HepG2 (cell line): ENCODE measurements around the gene IL1RAPL1. TPM values are rescaled to one million over a fixed set of nuclear protein-coding genes. Genes with fewer than 3 reads are reported as not detected.

Source experiments
- ATAC-seq: fragments of 200-7000 bp; cut with Tn5 transposase; 3 replicates; pipeline ENCODE4 v1.9.1; 2020; ENCODE audit warnings: mild to moderate bottlenecking, moderate library complexity
- BruUV-seq: library from RNA; stranded (reverse); fragments of 400-500 nt; replicated peaks from 2 replicates; lab custom pipeline; 2021; lab: Mats Ljungman, UMichigan
- CTCF ChIA-PET: fragments of 300-600 bp; formaldehyde crosslinking; extraction: SDS; loops from one replicate; lab custom pipeline; 2021; ENCODE audit warnings: low total read pairs, inconsistent platforms, low intra/inter-chr PET ratio; lab: Yijun Ruan, JAX
- POLR2A ChIA-PET: fragments of 350-600 bp; sonication (Branson Sonifier 250); formaldehyde crosslinking; loops from one replicate; lab custom pipeline; 2020; ENCODE audit warnings: antibody characterized with exemption, inconsistent platforms; lab: Yijun Ruan, JAX
- DNase-seq: peaks from one replicate; pipeline ENCODE4 v3.0.0-alpha.2; 2015; ENCODE audit warnings: low spot score
- FAIRE-seq: peaks from 3 replicates; lab custom pipeline; 2011; peaks lifted over from hg19 to GRCh38; lab: Jason Lieb, UNC
- H2AFZ ChIP-seq: one replicate; pipeline ENCODE4 v1.6.1; 2011; ENCODE audit warnings: low read length, inconsistent platforms
- H3K27ac ChIP-seq: fragments of 300-600 bp; 3 replicates; pipeline ENCODE4 v1.8.0; 2011; ENCODE audit warnings: mixed run types, mild to moderate bottlenecking, mixed read lengths, low read length, inconsistent platforms; ENCODE audit not compliant: insufficient read depth; ENCODE audit errors: extremely low read length
- H3K27me3 ChIP-seq, 2 experiments: fragments of 200-600 bp in 1 of 2; 2 replicates in 1 of 2; 3 replicates in 1 of 2; pipeline versions ENCODE4 v1.6.0 to v1.8.0; 2011; ENCODE audit warnings: low read length in 2 of 2, mild to moderate bottlenecking in 2 of 2, moderate library complexity in 2 of 2, inconsistent platforms in 1 of 2; ENCODE audit not compliant: insufficient read depth in 2 of 2, control insufficient read depth in 1 of 2
- H3K36me3 ChIP-seq, 2 experiments: fragments of 200-600 bp in 1 of 2; replicated peaks in 1 of 2; 2 replicates in 1 of 2; 3 replicates in 1 of 2; pipeline versions ENCODE4 v1.5.1 to v1.8.0; 2011; ENCODE audit warnings: low read length in 2 of 2, inconsistent platforms in 1 of 2; ENCODE audit not compliant: insufficient read depth in 2 of 2, control insufficient read depth in 1 of 2
- H3K4me1 ChIP-seq: 2 replicates; pipeline ENCODE4 v1.5.1; 2012; ENCODE audit warnings: low read length, inconsistent platforms; ENCODE audit not compliant: insufficient read depth
- H3K4me2 ChIP-seq: 2 replicates; pipeline ENCODE4 v1.6.0; 2011; ENCODE audit warnings: low read depth, low read length, inconsistent platforms
- H3K4me3 ChIP-seq, 3 experiments: fragments of 200-600 bp in 1 of 3; sonication (generic), shearing (Covaris generic) in 1 of 3; replicated peaks in 1 of 3; 2 replicates each; pipeline ENCODE4 v1.5.1; 2011 to 2016; ENCODE audit warnings: low read length in 3 of 3, inconsistent platforms in 2 of 3, low read depth in 2 of 3, mild to moderate bottlenecking in 2 of 3, control low read depth in 1 of 3, mixed read lengths in 1 of 3; ENCODE audit not compliant: insufficient read depth in 1 of 3
- H3K79me2 ChIP-seq: one replicate; pipeline ENCODE4 v1.6.1; 2011; ENCODE audit warnings: low read length, inconsistent platforms; ENCODE audit not compliant: insufficient read depth
- H3K9ac ChIP-seq: 2 replicates; pipeline ENCODE4 v1.6.0; 2011; ENCODE audit warnings: mild to moderate bottlenecking, low read depth, low read length, inconsistent platforms; ENCODE audit not compliant: insufficient read depth
- H3K9me3 ChIP-seq: 2 replicates; pipeline ENCODE4 v1.5.1; 2012; ENCODE audit warnings: mild to moderate bottlenecking, low read length
- H4K20me1 ChIP-seq: 2 replicates; pipeline ENCODE4 v1.6.0; 2011; ENCODE audit warnings: inconsistent platforms, mild to moderate bottlenecking, low read length, moderate library complexity; ENCODE audit not compliant: insufficient read depth
- AKAP8 ChIP-seq: sonication (generic); formaldehyde crosslinking; IDR thresholded peaks from 2 replicates; pipeline ENCODE4 v1.5.1; 2020; ENCODE audit warnings: mild to moderate bottlenecking, missing genetic modification reagents
- ATF7-NPFF ChIP-seq: sonication (generic); formaldehyde crosslinking; IDR thresholded peaks from 2 replicates; pipeline ENCODE4 v1.8.1; 2023; ENCODE audit warnings: mild to moderate bottlenecking, low read depth, missing genetic modification reagents, moderate library complexity
- HDAC2 ChIP-seq: sonication (generic); formaldehyde crosslinking; IDR thresholded peaks from 2 replicates; pipeline ENCODE4 v1.4.0; 2020; ENCODE audit warnings: missing genetic modification reagents
- MAF1 ChIP-seq: sonication (generic); formaldehyde crosslinking; IDR thresholded peaks from 2 replicates; pipeline ENCODE4 v1.5.0; 2020; ENCODE audit warnings: missing genetic modification reagents, borderline replicate concordance
- NFIB ChIP-seq: sonication (generic); formaldehyde crosslinking; IDR thresholded peaks from 2 replicates; pipeline ENCODE4 v1.9.0; 2021; ENCODE audit warnings: missing genetic modification reagents, mild to moderate bottlenecking, borderline replicate concordance
- PITX1 ChIP-seq: sonication (generic); formaldehyde crosslinking; IDR thresholded peaks from 2 replicates; pipeline ENCODE4 v1.5.1; 2020; ENCODE audit warnings: mild to moderate bottlenecking, missing genetic modification reagents
- RNF219 ChIP-seq: sonication (generic); formaldehyde crosslinking; IDR thresholded peaks from 2 replicates; pipeline ENCODE4 v1.5.0; 2020; ENCODE audit warnings: mild to moderate bottlenecking, missing genetic modification reagents
- SIX1 ChIP-seq: sonication (generic); formaldehyde crosslinking; IDR thresholded peaks from 2 replicates; pipeline ENCODE4 v1.4.0; 2020; ENCODE audit warnings: missing genetic modification reagents, borderline replicate concordance
- SYNCRIP ChIP-seq: fragments of 200-400 bp; formaldehyde crosslinking; IDR thresholded peaks from 2 replicates; pipeline ENCODE4 v1.6.1; 2018; ENCODE audit warnings: mild to moderate bottlenecking, low read depth, low read length; ENCODE audit not compliant: insufficient read depth
- ZNF12 ChIP-seq: sonication (generic); formaldehyde crosslinking; IDR thresholded peaks from 2 replicates; pipeline ENCODE4 v1.5.0; 2020; ENCODE audit warnings: missing genetic modification reagents
- ZNF235 ChIP-seq: sonication (generic); formaldehyde crosslinking; IDR thresholded peaks from 2 replicates; pipeline ENCODE4 v1.8.1; 2023; ENCODE audit warnings: mild to moderate bottlenecking, missing genetic modification reagents, borderline replicate concordance
- ZNF570 ChIP-seq: sonication (generic); formaldehyde crosslinking; IDR thresholded peaks from 2 replicates; pipeline ENCODE4 v1.4.0; 2020; ENCODE audit warnings: mild to moderate bottlenecking, missing genetic modification reagents, borderline replicate concordance
- ZNF629 ChIP-seq: sonication (generic); formaldehyde crosslinking; conservative IDR thresholded peaks from 2 replicates; pipeline ENCODE4 v1.5.0; 2020; ENCODE audit warnings: missing genetic modification reagents
- ZNF703 ChIP-seq: sonication (generic); formaldehyde crosslinking; IDR thresholded peaks from 2 replicates; pipeline ENCODE4 v1.5.1; 2020; ENCODE audit warnings: missing genetic modification reagents, mild to moderate bottlenecking, moderate library complexity, borderline replicate concordance
- ZZZ3 ChIP-seq: sonication (generic); formaldehyde crosslinking; IDR thresholded peaks from 2 replicates; pipeline ENCODE4 v1.4.0; 2020; ENCODE audit warnings: missing genetic modification reagents, mild to moderate bottlenecking, borderline replicate concordance
- WGBS: methylation state at CpG from one replicate; pipeline ENCODE4 v1.1.6; 2017; ENCODE audit warnings: low lambda C conversion rate; 5-methylcytosine and 5-hydroxymethylcytosine counted together
- in situ Hi-C: cut with HindIII; loops from 2 replicates; pipeline ENCODE4 v1.10.0; 2017; ENCODE audit warnings: low pct_unique_long_range_greater_than_20kb; ENCODE audit not compliant: extremely low pct_ligation_motif_present
- intact Hi-C: fragments of 100-400 bp; cut with micrococcal nuclease; formaldehyde crosslinking; loops from one replicate; pipeline ENCODE4 v1.10.0; 2022; ENCODE audit not compliant: unreplicated experiment
- polyA plus RNA-seq, 8 experiments: library from polyadenylated mRNA; depleted of rRNA in 3 of 8; stranded (reverse) in 7 of 8; unstranded in 1 of 8; fragments of >200 nt; fragmentation: Illumina TruSeq in 4 of 8; extraction: Trizol in 4 of 8; gene quantifications; 2 replicates each; pipeline versions ENCODE4 v1.2.1 to v1.2.3, GENCODE V29; 2011 to 2016; ENCODE audit warnings: low read depth in 4 of 8, missing spikeins in 1 of 8, mixed read lengths in 1 of 8; ENCODE audit not compliant: insufficient read depth in 1 of 8
- total RNA-seq, 5 experiments: library from RNA; depleted of rRNA; stranded (reverse); fragments of >200 nt; fragmentation: Illumina TruSeq; extraction: Trizol; gene quantifications; 2 replicates each; pipeline ENCODE4 v1.2.3, GENCODE V29; 2016; ENCODE audit warnings: low read depth in 1 of 5
- TF ChIP-seq, protein P1 (sequence below): sonication (generic); formaldehyde crosslinking; IDR thresholded peaks from 2 replicates; pipeline ENCODE4 v1.8.0; 2022; ENCODE audit warnings: mild to moderate bottlenecking, missing genetic modification reagents, moderate library complexity

The IL1RAPL1 gene
- total and polyA plus RNA-seq, 2 of the 13 experiments (the other 11 are each of a cell fraction or from before 2014, with no cell fraction given) = 0.04 TPM; not detected in 1

- ChIA-PET POLR2A (no interaction called here), CTCF (no interaction called here)
- in situ Hi-C loops (no loop called here), intact Hi-C loops (no loop called here)
- DNase-seq = no peak
- no peak for FAIRE-seq
- no peak for TF ChIP-seq NFIB
- TF ChIP-seq ZNF629 (CRISPR knock-in tag) = no peak
- no peak for TF ChIP-seq PITX1 (CRISPR knock-in tag)
- no peak for TF ChIP-seq MAF1 (CRISPR knock-in tag)
- TF ChIP-seq ZZZ3 (CRISPR knock-in tag) = no peak
- TF ChIP-seq, protein P1, sequence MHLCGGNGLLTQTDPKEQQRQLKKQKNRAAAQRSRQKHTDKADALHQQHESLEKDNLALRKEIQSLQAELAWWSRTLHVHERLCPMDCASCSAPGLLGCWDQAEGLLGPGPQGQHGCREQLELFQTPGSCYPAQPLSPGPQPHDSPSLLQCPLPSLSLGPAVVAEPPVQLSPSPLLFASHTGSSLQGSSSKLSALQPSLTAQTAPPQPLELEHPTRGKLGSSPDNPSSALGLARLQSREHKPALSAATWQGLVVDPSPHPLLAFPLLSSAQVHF (CRISPR knock-in tag) = no peak
- no peak for TF ChIP-seq AKAP8 (CRISPR knock-in tag)
- Histone ChIP-seq H4K20me1 (no peaks in the 10 kb centered on the region), H2AFZ (no peak overlapping the region), H3K79me2 (no peaks in the 10 kb centered on the region), H3K36me3 (no peaks in the 10 kb centered on the region), H3K27ac (no peak overlapping the region), H3K9ac (no peak overlapping the region), H3K4me3 (no peak overlapping the region), H3K27me3 (no peaks in the 10 kb centered on the region), H3K4me1 (no peaks in the 10 kb centered on the region), H3K4me2 (no peak overlapping the region), H3K9me3 (no peaks in the 10 kb centered on the region)
- BruUV-seq = no TSS peak
- ATAC-seq = no peak
- 0% methylated on average over 3 of the region's 3 CpGs for WGBS
Measured at GRCh38 chrX:29274517-29274916, 687.3 kb downstream of the IL1RAPL1 start.

DNA sequence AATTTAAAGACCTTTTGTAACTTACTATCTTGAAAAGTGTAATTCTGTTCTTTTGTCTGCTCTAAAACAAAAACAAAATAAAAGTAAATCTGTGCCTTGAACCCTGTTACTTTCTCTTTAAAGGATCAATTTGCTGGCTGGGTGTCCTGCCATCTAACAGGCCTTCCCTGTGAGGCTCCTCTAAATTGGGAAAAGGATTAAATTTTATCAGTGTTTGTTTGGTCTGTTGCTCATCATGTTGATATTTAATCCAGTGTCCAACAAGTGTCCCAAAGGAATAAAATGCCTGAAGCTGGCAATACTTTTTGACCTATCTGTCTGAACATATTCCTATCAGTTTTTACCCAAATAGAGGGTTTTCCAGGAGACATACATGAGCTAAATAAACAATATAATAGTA, 688.7 kb downstream of the IL1RAPL1 start:
- Histone ChIP-seq H3K36me3 (no peaks in the 10 kb centered on the region), H3K9ac (no peak overlapping the region), H3K27ac (no peak overlapping the region), H3K4me1 (no peaks in the 10 kb centered on the region), H2AFZ (no peak overlapping the region), H4K20me1 (no peaks in the 10 kb centered on the region), H3K79me2 (no peaks in the 10 kb centered on the region), H3K9me3 (no peaks in the 10 kb centered on the region), H3K27me3 (no peaks in the 10 kb centered on the region), H3K4me3 (no peak overlapping the region), H3K4me2 (no peak overlapping the region)
- BruUV-seq = no TSS peak
- no peak for FAIRE-seq
- ChIA-PET CTCF (no interaction called here), POLR2A (no interaction called here)
- no peak for DNase-seq
- no peak for ATAC-seq
- intact Hi-C loops = no loop called here
- in situ Hi-C loops = no loop called here
- TF ChIP-seq ZNF235 (CRISPR knock-in tag) (no peak), ZNF12 (no peak), SIX1 (CRISPR knock-in tag) (no peak), HDAC2 (CRISPR knock-in tag) (no peak), ZNF570 (no peak), RNF219 (no peak), ZNF703 (no peak), SYNCRIP (no peak), ATF7-NPFF (CRISPR knock-in tag) (no peak)
